Sigmoid colon (tissue), 7 donors: ENCODE data around the gene OR6K6. TPM values are rescaled to one million over a fixed set of nuclear protein-coding genes. Genes with fewer than 3 reads are reported as not detected.

Experiments
- polyA plus RNA-seq, 3 donors: library from polyadenylated mRNA; stranded (reverse); fragments of 200-250 nt; gene quantifications; one replicate each; pipeline ENCODE4 v1.2.3, GENCODE V29; 2013
- small RNA-seq, 3 donors: library from RNA; depleted of rRNA; stranded (forward); fragments of <200 nt; gene quantifications; one replicate each; pipeline ENCODE3, GENCODE V24; 2016
- total RNA-seq, 4 donors: library from RNA; depleted of rRNA; stranded (reverse); fragments of >200 nt; gene quantifications; one replicate each; pipeline ENCODE4 v1.1.0, GENCODE V29; 2016
- donor health status: healthy with polysubstance abuse.
- donor health status: Bipolar disorder and iron deficiency.
- donor health status: healthy.

The OR6K6 gene
- total and polyA plus RNA-seq, 7 donors, result not detected

Small RNA genes within 50 kb of the gene (small RNA-seq; reads per million reads assigned to genes)
- 0 reads per million in 3 donors for gene OR2AQ1P

Other genes starting within 250 kb of the OR6K6 start
- not detected for gene OR6Y1, start 200.3 kb upstream of the OR6K6 start, total RNA-seq
- not detected for gene OR6Y1, start 200.3 kb upstream of the OR6K6 start, polyA plus RNA-seq
- not detected for gene OR6P1, start 184.1 kb upstream of the OR6K6 start, total RNA-seq
- not detected for gene OR6P1, start 184.1 kb upstream of the OR6K6 start, polyA plus RNA-seq
- not detected for gene OR10X1, start 174.8 kb upstream of the OR6K6 start, total RNA-seq
- gene OR10X1, start 174.8 kb upstream of the OR6K6 start, polyA plus RNA-seq, result not detected
- not detected for gene OR10Z1, start 149.5 kb upstream of the OR6K6 start, total RNA-seq
- gene OR10Z1, start 149.5 kb upstream of the OR6K6 start, polyA plus RNA-seq, result not detected
- under 1 TPM in 1 of 4 donors, not detected in 3; 0.14 TPM for gene SPTA1, start 68.0 kb upstream of the OR6K6 start, total RNA-seq
- gene SPTA1, start 68.0 kb upstream of the OR6K6 start, polyA plus RNA-seq, result under 1 TPM in 1 of 3 donors, not detected in 2; 0.03 TPM
- gene OR6K2, start 54.1 kb upstream of the OR6K6 start, total RNA-seq, result not detected
- not detected for gene OR6K2, start 54.1 kb upstream of the OR6K6 start, polyA plus RNA-seq
- gene OR6K3, start 34.0 kb upstream of the OR6K6 start, total RNA-seq, result not detected
- gene OR6K3, start 34.0 kb upstream of the OR6K6 start, polyA plus RNA-seq, result not detected
- gene OR6N1, start 17.5 kb downstream of the OR6K6 start, total RNA-seq, result not detected
- gene OR6N1, start 17.5 kb downstream of the OR6K6 start, polyA plus RNA-seq, result not detected
- gene OR6N2, start 26.5 kb downstream of the OR6K6 start, total RNA-seq, result not detected
- not detected for gene OR6N2, start 26.5 kb downstream of the OR6K6 start, polyA plus RNA-seq
- gene MNDA, start 76.6 kb downstream of the OR6K6 start, total RNA-seq, result 1 to 10 TPM; 1.9 to 7.7 (median 5.3) TPM
- 1 to 10 TPM; 3.9 to 6.0 (median 4.8) TPM for gene MNDA, start 76.6 kb downstream of the OR6K6 start, polyA plus RNA-seq
- under 1 TPM; 0.36 to 0.95 (median 0.83) TPM for gene PYHIN1, start 176.8 kb downstream of the OR6K6 start, total RNA-seq
- 1 to 10 TPM in 1 of 3 donors, not detected in 2; 3.5 TPM for gene PYHIN1, start 176.8 kb downstream of the OR6K6 start, polyA plus RNA-seq